Measurements from ENCODE around the gene FXYD4. TPM values are rescaled to one million over a fixed set of nuclear protein-coding genes. Genes with fewer than 3 reads are reported as not detected.

FXYD4 gene
- polyA plus RNA-seq, 1 donor (not counting 4 experiments of a cell fraction or from before 2014, with no cell fraction given): not detected

GRCh38 chr10:43399320-43400310, 28.2 kb downstream of the FXYD4 start:
- Histone ChIP-seq H4K20me1 (ENCODE audit: control insufficient read depth, extremely low read depth, insufficient read depth, low read length) (peaks cover 45% of the 10 kb centered on the region), H2AFZ (ENCODE audit: control insufficient read depth, low read length) (no peak overlapping the region), H3K4me2 (ENCODE audit: control insufficient read depth, extremely low read depth, insufficient read depth, low read depth, low read length) (peak overlapping the region; percentile 2), H3K9me3 (ENCODE audit: control insufficient read depth, low read depth, low read length) (no peaks in the 10 kb centered on the region), H3K79me2 (ENCODE audit: control insufficient read depth, insufficient read depth, low read length) (peaks cover 96% of the 10 kb centered on the region), H3K9ac (ENCODE audit: control insufficient read depth, extremely low read depth, insufficient read depth, low read length) (no peak overlapping the region), H3K27ac (ENCODE audit: control insufficient read depth, insufficient read depth, low read length) (peak overlapping the region; percentile 4), H3K4me1 (ENCODE audit: control insufficient read depth, extremely low read depth, insufficient read depth, low read length) (peaks cover 59% of the 10 kb centered on the region), H3K36me3 (ENCODE audit: control insufficient read depth in 2 of 2, extremely low read depth in 1 of 2, insufficient read depth in 2 of 2, low read length in 2 of 2) (peaks cover 5 to 27% of the 10 kb centered on the region in 2 experiments), H3K9me1 (ENCODE audit: control insufficient read depth, extremely low read depth, insufficient read depth, low read length) (no peaks in the 10 kb centered on the region), H3K4me3 (ENCODE audit: control insufficient read depth in 2 of 3, extremely low read depth in 1 of 3, insufficient read depth in 2 of 3, low read depth in 1 of 3, low read length in 3 of 3) (no peak overlapping the region), H3K27me3 (ENCODE audit: control insufficient read depth, extremely low read depth, insufficient read depth, low read length) (no peaks in the 10 kb centered on the region)
- FAIRE-seq: no peak
- dilution Hi-C loops (cut with MboI; ENCODE audit: extremely low pct_ligation_motif_present, low sequenced_read_pairs): no loop called here
- no peak for DNase-seq (ENCODE audit: low read depth, low spot score)
- TF ChIP-seq EZH2 (IDR thresholded peaks at IDR 0.05; ENCODE audit: low read length) (no peak), CTCF (optimal IDR thresholded peaks at IDR 0.05 in 1 of 3, IDR thresholded peaks at IDR 0.05 in 1 of 3, conservative IDR thresholded peaks at IDR 0.05 in 1 of 3; ENCODE audit: extremely low read depth in 1 of 3, insufficient read depth in 2 of 3, low read length in 3 of 3) (no peak)

DNA sequence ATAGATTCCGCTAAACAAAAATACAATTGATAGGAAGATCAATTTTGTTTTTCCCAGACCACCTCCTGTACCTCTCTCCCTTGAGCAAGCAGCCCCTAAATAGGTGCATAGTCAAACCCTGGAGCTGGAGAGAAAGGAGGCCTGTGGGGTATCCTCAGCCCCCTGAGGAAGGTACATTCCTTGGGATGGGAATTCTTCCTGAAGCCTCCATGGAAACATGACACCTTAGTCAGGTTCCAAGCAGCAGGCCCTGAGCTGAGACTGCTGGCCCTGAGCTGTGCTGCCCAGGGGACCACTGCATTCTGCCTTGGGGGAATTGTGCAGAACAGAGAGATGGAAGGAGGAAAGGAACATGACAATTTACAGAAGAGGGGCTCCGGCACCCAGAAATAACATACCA, 30.2 kb downstream of the FXYD4 start:
- DNase-seq (ENCODE audit: low read depth, low spot score): no peak
- no peak overlapping the region for H3K4me2 ChIP-seq (ENCODE audit: control insufficient read depth, extremely low read depth, insufficient read depth, low read depth, low read length)
- no peaks in the 10 kb centered on the region for H3K27me3 ChIP-seq (ENCODE audit: control insufficient read depth, extremely low read depth, insufficient read depth, low read length)
- dilution Hi-C loops (cut with MboI; ENCODE audit: extremely low pct_ligation_motif_present, low sequenced_read_pairs): no loop called here
- no peak for TF ChIP-seq EZH2 (IDR thresholded peaks at IDR 0.05; ENCODE audit: low read length)
- TF ChIP-seq CTCF (optimal IDR thresholded peaks at IDR 0.05 in 1 of 3, IDR thresholded peaks at IDR 0.05 in 1 of 3, conservative IDR thresholded peaks at IDR 0.05 in 1 of 3; ENCODE audit: extremely low read depth in 1 of 3, insufficient read depth in 2 of 3, low read length in 3 of 3): no peak
- no peak overlapping the region for H3K9ac ChIP-seq (ENCODE audit: control insufficient read depth, extremely low read depth, insufficient read depth, low read length)
- FAIRE-seq: no peak
- H3K27ac ChIP-seq (ENCODE audit: control insufficient read depth, insufficient read depth, low read length): no peak overlapping the region
- peaks cover 54% of the 10 kb centered on the region for H4K20me1 ChIP-seq (ENCODE audit: control insufficient read depth, extremely low read depth, insufficient read depth, low read length)
- peaks cover 3 to 19% of the 10 kb centered on the region in 2 experiments for H3K36me3 ChIP-seq (ENCODE audit: control insufficient read depth in 2 of 2, extremely low read depth in 1 of 2, insufficient read depth in 2 of 2, low read length in 2 of 2)
- peaks cover 66% of the 10 kb centered on the region for H3K4me1 ChIP-seq (ENCODE audit: control insufficient read depth, extremely low read depth, insufficient read depth, low read length)
- H3K79me2 ChIP-seq (ENCODE audit: control insufficient read depth, insufficient read depth, low read length): peaks cover 97% of the 10 kb centered on the region
- no peak overlapping the region for H2AFZ ChIP-seq (ENCODE audit: control insufficient read depth, low read length)
- H3K9me1 ChIP-seq (ENCODE audit: control insufficient read depth, extremely low read depth, insufficient read depth, low read length): no peaks in the 10 kb centered on the region
- H3K4me3 ChIP-seq (ENCODE audit: control insufficient read depth in 2 of 3, extremely low read depth in 1 of 3, insufficient read depth in 2 of 3, low read depth in 1 of 3, low read length in 3 of 3): no peak overlapping the region
- H3K9me3 ChIP-seq (ENCODE audit: control insufficient read depth, low read depth, low read length): no peaks in the 10 kb centered on the region
